HepG2 (cell line): Measurements from ENCODE around the gene EPB41L2. TPM values are rescaled to one million over a fixed set of nuclear protein-coding genes. Genes with fewer than 3 reads are reported as not detected.

Experiments
- AKAP8 ChIP-seq: sonication (generic); formaldehyde crosslinking; IDR thresholded peaks from 2 replicates; pipeline ENCODE4 v1.5.1; 2020; ENCODE audit warnings: mild to moderate bottlenecking, missing genetic modification reagents
- CBX2 ChIP-seq, 2 experiments: fragments of 200-600 bp in 1 of 2; sonication (generic); formaldehyde crosslinking in 1 of 2; IDR thresholded peaks; 2 replicates each; pipeline versions ENCODE4 v1.7.0 to v1.8.1; 2018 to 2022; ENCODE audit warnings: low read depth in 2 of 2, low read length in 1 of 2, mild to moderate bottlenecking in 1 of 2, missing genetic modification reagents in 1 of 2
- FOXK2 ChIP-seq: fragments of 450-650 bp; IDR thresholded peaks from 2 replicates; pipeline ENCODE4 v1.6.1; 2016
- GATAD1 ChIP-seq: IDR thresholded peaks from 2 replicates; pipeline ENCODE4 v1.6.1; 2016; ENCODE audit warnings: missing genetic modification reagents, missing compliant biosample characterization
- GTF2F1 ChIP-seq: fragments of 150-350 bp; IDR thresholded peaks from 2 replicates; pipeline ENCODE4 v1.6.1; 2014; ENCODE audit warnings: low read length
- TEAD2 ChIP-seq: sonication (generic); formaldehyde crosslinking; IDR thresholded peaks from 2 replicates; pipeline ENCODE4 v1.9.0; 2021; ENCODE audit warnings: missing genetic modification reagents
- TP53 ChIP-seq: sonication (generic); formaldehyde crosslinking; conservative IDR thresholded peaks from 2 replicates; pipeline ENCODE4 v1.4.0; 2020; ENCODE audit warnings: missing genetic modification reagents
- ZNF343 ChIP-seq: sonication (generic); formaldehyde crosslinking; IDR thresholded peaks from 2 replicates; pipeline ENCODE4 v1.4.0; 2020; ENCODE audit warnings: mild to moderate bottlenecking, missing genetic modification reagents
- ZNF577 ChIP-seq: sonication (generic); formaldehyde crosslinking; IDR thresholded peaks from 2 replicates; pipeline ENCODE4 v1.4.0; 2020; ENCODE audit warnings: mild to moderate bottlenecking, low read depth, missing genetic modification reagents, borderline replicate concordance
- ZSCAN30 ChIP-seq: sonication (generic); formaldehyde crosslinking; IDR thresholded peaks from 2 replicates; pipeline ENCODE4 v1.5.0; 2020; ENCODE audit warnings: mild to moderate bottlenecking, missing genetic modification reagents
- polyA plus RNA-seq, 8 experiments: library from polyadenylated mRNA; depleted of rRNA in 3 of 8; stranded (reverse) in 7 of 8; unstranded in 1 of 8; fragments of >200 nt; fragmentation: Illumina TruSeq in 4 of 8; extraction: Trizol in 4 of 8; gene quantifications; 2 replicates each; pipeline versions ENCODE4 v1.2.1 to v1.2.3, GENCODE V29; 2011 to 2016; ENCODE audit warnings: low read depth in 4 of 8, missing spikeins in 1 of 8, mixed read lengths in 1 of 8; ENCODE audit not compliant: insufficient read depth in 1 of 8
- total RNA-seq, 5 experiments: library from RNA; depleted of rRNA; stranded (reverse); fragments of >200 nt; fragmentation: Illumina TruSeq; extraction: Trizol; gene quantifications; 2 replicates each; pipeline ENCODE4 v1.2.3, GENCODE V29; 2016; ENCODE audit warnings: low read depth in 1 of 5
- TF ChIP-seq, protein P1 (sequence below): sonication (generic); formaldehyde crosslinking; conservative IDR thresholded peaks from 2 replicates; pipeline ENCODE4 v1.8.1; 2023; ENCODE audit warnings: missing genetic modification reagents
- TF ChIP-seq, protein P2 (sequence below): sonication (generic); formaldehyde crosslinking; IDR thresholded peaks from 2 replicates; pipeline ENCODE4 v1.5.0; 2020; ENCODE audit warnings: missing genetic modification reagents
- TF ChIP-seq, protein P3 (sequence below): sonication (generic); formaldehyde crosslinking; IDR thresholded peaks from 2 replicates; pipeline ENCODE4 v1.5.1; 2020; ENCODE audit warnings: mild to moderate bottlenecking, missing genetic modification reagents, borderline replicate concordance
- TF ChIP-seq, protein P4 (sequence below): IDR thresholded peaks from 2 replicates; pipeline ENCODE4 v1.6.1; 2016; ENCODE audit warnings: low read depth, control low read depth
- TF ChIP-seq, protein P5 (sequence below): sonication (generic); formaldehyde crosslinking; IDR thresholded peaks from 2 replicates; pipeline ENCODE4 v1.9.0; 2021; ENCODE audit warnings: missing genetic modification reagents, mild to moderate bottlenecking, borderline replicate concordance
- TF ChIP-seq, protein P6 (sequence below): sonication (generic); formaldehyde crosslinking; IDR thresholded peaks from 2 replicates; pipeline ENCODE4 v1.8.0; 2022; ENCODE audit warnings: missing genetic modification reagents, mild to moderate bottlenecking, borderline replicate concordance

EPB41L2 gene
- total and polyA plus RNA-seq, 2 of the 13 experiments (the other 11 are each of a cell fraction or from before 2014, with no cell fraction given): 41.7 to 56.4 TPM

DNA sequence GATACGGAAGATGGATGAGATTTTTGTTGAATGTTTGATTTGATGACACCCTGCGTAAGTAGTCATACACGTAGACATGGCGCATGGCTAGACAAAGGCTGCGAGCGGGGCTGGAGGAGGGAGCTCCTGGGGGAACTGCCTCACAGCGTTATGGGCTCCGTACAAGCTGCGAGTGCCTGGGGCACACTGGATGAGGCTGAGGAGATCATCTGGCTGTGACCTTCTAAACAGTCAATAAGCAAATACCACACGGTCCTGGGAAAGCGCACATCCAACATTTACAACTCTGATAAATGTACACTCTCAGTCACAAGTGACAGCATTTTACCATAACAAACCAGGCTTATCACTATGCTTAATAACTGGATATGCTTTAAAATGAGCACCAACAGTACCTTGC lies 198.7 kb downstream of the EPB41L2 start (continued):
- TF ChIP-seq, protein P1, sequence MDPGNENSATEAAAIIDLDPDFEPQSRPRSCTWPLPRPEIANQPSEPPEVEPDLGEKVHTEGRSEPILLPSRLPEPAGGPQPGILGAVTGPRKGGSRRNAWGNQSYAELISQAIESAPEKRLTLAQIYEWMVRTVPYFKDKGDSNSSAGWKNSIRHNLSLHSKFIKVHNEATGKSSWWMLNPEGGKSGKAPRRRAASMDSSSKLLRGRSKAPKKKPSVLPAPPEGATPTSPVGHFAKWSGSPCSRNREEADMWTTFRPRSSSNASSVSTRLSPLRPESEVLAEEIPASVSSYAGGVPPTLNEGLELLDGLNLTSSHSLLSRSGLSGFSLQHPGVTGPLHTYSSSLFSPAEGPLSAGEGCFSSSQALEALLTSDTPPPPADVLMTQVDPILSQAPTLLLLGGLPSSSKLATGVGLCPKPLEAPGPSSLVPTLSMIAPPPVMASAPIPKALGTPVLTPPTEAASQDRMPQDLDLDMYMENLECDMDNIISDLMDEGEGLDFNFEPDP (CRISPR knock-in tag): no peak
- TF ChIP-seq ZNF577 (no peak), ZSCAN30 (CRISPR knock-in tag) (no peak), AKAP8 (CRISPR knock-in tag) (no peak), FOXK2 (no peak), TP53 (CRISPR knock-in tag) (no peak), GTF2F1 (no peak), GATAD1 (no peak), CBX2 (IDR thresholded peaks at IDR 0.05; ENCODE audit: low read depth, low read length) (no peak), CBX2 (CRISPR knock-in tag; IDR thresholded peaks at IDR 0.05; ENCODE audit: low read depth) (no peak), TEAD2 (no peak), ZNF343 (no peak)
- TF ChIP-seq, protein P2, sequence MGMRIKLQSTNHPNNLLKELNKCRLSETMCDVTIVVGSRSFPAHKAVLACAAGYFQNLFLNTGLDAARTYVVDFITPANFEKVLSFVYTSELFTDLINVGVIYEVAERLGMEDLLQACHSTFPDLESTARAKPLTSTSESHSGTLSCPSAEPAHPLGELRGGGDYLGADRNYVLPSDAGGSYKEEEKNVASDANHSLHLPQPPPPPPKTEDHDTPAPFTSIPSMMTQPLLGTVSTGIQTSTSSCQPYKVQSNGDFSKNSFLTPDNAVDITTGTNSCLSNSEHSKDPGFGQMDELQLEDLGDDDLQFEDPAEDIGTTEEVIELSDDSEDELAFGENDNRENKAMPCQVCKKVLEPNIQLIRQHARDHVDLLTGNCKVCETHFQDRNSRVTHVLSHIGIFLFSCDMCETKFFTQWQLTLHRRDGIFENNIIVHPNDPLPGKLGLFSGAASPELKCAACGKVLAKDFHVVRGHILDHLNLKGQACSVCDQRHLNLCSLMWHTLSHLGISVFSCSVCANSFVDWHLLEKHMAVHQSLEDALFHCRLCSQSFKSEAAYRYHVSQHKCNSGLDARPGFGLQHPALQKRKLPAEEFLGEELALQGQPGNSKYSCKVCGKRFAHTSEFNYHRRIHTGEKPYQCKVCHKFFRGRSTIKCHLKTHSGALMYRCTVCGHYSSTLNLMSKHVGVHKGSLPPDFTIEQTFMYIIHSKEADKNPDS: no peak
- TF ChIP-seq, protein P3, sequence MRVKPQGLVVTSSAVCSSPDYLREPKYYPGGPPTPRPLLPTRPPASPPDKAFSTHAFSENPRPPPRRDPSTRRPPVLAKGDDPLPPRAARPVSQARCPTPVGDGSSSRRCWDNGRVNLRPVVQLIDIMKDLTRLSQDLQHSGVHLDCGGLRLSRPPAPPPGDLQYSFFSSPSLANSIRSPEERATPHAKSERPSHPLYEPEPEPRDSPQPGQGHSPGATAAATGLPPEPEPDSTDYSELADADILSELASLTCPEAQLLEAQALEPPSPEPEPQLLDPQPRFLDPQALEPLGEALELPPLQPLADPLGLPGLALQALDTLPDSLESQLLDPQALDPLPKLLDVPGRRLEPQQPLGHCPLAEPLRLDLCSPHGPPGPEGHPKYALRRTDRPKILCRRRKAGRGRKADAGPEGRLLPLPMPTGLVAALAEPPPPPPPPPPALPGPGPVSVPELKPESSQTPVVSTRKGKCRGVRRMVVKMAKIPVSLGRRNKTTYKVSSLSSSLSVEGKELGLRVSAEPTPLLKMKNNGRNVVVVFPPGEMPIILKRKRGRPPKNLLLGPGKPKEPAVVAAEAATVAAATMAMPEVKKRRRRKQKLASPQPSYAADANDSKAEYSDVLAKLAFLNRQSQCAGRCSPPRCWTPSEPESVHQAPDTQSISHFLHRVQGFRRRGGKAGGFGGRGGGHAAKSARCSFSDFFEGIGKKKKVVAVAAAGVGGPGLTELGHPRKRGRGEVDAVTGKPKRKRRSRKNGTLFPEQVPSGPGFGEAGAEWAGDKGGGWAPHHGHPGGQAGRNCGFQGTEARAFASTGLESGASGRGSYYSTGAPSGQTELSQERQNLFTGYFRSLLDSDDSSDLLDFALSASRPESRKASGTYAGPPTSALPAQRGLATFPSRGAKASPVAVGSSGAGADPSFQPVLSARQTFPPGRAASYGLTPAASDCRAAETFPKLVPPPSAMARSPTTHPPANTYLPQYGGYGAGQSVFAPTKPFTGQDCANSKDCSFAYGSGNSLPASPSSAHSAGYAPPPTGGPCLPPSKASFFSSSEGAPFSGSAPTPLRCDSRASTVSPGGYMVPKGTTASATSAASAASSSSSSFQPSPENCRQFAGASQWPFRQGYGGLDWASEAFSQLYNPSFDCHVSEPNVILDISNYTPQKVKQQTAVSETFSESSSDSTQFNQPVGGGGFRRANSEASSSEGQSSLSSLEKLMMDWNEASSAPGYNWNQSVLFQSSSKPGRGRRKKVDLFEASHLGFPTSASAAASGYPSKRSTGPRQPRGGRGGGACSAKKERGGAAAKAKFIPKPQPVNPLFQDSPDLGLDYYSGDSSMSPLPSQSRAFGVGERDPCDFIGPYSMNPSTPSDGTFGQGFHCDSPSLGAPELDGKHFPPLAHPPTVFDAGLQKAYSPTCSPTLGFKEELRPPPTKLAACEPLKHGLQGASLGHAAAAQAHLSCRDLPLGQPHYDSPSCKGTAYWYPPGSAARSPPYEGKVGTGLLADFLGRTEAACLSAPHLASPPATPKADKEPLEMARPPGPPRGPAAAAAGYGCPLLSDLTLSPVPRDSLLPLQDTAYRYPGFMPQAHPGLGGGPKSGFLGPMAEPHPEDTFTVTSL (CRISPR knock-in tag): peak; percentile 88
- TF ChIP-seq, protein P4, sequence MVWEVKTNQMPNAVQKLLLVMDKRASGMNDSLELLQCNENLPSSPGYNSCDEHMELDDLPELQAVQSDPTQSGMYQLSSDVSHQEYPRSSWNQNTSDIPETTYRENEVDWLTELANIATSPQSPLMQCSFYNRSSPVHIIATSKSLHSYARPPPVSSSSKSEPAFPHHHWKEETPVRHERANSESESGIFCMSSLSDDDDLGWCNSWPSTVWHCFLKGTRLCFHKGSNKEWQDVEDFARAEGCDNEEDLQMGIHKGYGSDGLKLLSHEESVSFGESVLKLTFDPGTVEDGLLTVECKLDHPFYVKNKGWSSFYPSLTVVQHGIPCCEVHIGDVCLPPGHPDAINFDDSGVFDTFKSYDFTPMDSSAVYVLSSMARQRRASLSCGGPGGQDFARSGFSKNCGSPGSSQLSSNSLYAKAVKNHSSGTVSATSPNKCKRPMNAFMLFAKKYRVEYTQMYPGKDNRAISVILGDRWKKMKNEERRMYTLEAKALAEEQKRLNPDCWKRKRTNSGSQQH (CRISPR knock-in tag): peak; percentile 75; the same call in 1 of the 2 replicates
- TF ChIP-seq, protein P5, sequence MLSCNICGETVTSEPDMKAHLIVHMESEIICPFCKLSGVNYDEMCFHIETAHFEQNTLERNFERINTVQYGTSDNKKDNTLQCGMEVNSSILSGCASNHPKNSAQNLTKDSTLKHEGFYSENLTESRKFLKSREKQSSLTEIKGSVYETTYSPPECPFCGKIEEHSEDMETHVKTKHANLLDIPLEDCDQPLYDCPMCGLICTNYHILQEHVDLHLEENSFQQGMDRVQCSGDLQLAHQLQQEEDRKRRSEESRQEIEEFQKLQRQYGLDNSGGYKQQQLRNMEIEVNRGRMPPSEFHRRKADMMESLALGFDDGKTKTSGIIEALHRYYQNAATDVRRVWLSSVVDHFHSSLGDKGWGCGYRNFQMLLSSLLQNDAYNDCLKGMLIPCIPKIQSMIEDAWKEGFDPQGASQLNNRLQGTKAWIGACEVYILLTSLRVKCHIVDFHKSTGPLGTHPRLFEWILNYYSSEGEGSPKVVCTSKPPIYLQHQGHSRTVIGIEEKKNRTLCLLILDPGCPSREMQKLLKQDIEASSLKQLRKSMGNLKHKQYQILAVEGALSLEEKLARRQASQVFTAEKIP (CRISPR knock-in tag): no peak
- TF ChIP-seq, protein P6, sequence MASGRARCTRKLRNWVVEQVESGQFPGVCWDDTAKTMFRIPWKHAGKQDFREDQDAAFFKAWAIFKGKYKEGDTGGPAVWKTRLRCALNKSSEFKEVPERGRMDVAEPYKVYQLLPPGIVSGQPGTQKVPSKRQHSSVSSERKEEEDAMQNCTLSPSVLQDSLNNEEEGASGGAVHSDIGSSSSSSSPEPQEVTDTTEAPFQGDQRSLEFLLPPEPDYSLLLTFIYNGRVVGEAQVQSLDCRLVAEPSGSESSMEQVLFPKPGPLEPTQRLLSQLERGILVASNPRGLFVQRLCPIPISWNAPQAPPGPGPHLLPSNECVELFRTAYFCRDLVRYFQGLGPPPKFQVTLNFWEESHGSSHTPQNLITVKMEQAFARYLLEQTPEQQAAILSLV: peak; percentile 61; the same call in 1 of the 2 replicates
